NB4 (cell line): ENCODE data around the gene RIC8B.
A peak's percentile ranks its signal among the peaks of the same experiment; 100 is the strongest.
"Not testable (repeated sequence)": the region's sequence is repeated elsewhere in the genome, so short reads cannot be mapped to it uniquely, and the experiment has no call there.

ENCODE experiments used
- DNase-seq: peaks from one replicate; pipeline ENCODE4 v3.0.0; 2010; ENCODE audit warnings: low read depth
- H3K4me3 ChIP-seq: one replicate; pipeline ENCODE4 v1.5.1; 2011; ENCODE audit warnings: mild to moderate bottlenecking, low read depth, low read length, moderate library complexity
- CTCF ChIP-seq: IDR thresholded peaks from one replicate; pipeline ENCODE4 v1.5.1; 2012; ENCODE audit warnings: low read depth, low read length
- MAX ChIP-seq: IDR thresholded peaks from 2 replicates; pipeline ENCODE4 v1.6.1; 2011; ENCODE audit warnings: low read depth, low read length
- MYC ChIP-seq: IDR thresholded peaks from 2 replicates; pipeline ENCODE4 v1.6.1; 2011; ENCODE audit warnings: low read depth, low read length
- POLR2A ChIP-seq: IDR thresholded peaks from 2 replicates; pipeline ENCODE4 v1.6.1; 2011; ENCODE audit warnings: mild to moderate bottlenecking; ENCODE audit not compliant: insufficient read length; ENCODE audit errors: extremely low read depth

RIC8B gene, protein sequence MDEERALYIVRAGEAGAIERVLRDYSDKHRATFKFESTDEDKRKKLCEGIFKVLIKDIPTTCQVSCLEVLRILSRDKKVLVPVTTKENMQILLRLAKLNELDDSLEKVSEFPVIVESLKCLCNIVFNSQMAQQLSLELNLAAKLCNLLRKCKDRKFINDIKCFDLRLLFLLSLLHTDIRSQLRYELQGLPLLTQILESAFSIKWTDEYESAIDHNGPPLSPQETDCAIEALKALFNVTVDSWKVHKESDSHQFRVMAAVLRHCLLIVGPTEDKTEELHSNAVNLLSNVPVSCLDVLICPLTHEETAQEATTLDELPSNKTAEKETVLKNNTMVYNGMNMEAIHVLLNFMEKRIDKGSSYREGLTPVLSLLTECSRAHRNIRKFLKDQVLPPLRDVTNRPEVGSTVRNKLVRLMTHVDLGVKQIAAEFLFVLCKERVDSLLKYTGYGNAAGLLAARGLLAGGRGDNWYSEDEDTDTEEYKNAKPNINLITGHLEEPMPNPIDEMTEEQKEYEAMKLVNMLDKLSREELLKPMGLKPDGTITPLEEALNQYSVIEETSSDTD

GRCh38 chr12:106774005-106774807 is at the start of gene RIC8B:
RIC8B (plus strand) TSS chr12:106774682; CDS start chr12:106774746, 64 bp downstream.
- TF ChIP-seq MAX (peak; percentile 50; the same call in 1 of the 2 replicates), CTCF (no peak), POLR2A (peak; percentile 72), MYC (peak; percentile 37)
- peak; percentile 100 for DNase-seq
- peak within 1 kb of the TSS; percentile 89 for H3K4me3 ChIP-seq

GRCh38 chr12:106724934-106725333 is 49.5 kb upstream of the RIC8B start:
- H3K4me3 ChIP-seq = no peak overlapping the region
- DNase-seq = no peak
- no peak for TF ChIP-seq CTCF
- TF ChIP-seq POLR2A = no peak
- TF ChIP-seq MAX = no peak
- no peak for TF ChIP-seq MYC

- not testable (repeated sequence) for DNase-seq, H3K4me3 ChIP-seq
Observed at GRCh38 chr12:106726603-106727202, 47.8 kb upstream of the RIC8B start.

- no peak overlapping the region for H3K4me3 ChIP-seq
- DNase-seq = no peak
- no peak for TF ChIP-seq CTCF
- no peak for TF ChIP-seq MYC
- TF ChIP-seq MAX = no peak
- no peak for TF ChIP-seq POLR2A
Observed at GRCh38 chr12:106729611-106730010, 44.9 kb upstream of the RIC8B start.

- no peak for TF ChIP-seq MAX
- no peak for TF ChIP-seq MYC
- no peak for TF ChIP-seq POLR2A
- no peak for TF ChIP-seq CTCF
- no peak overlapping the region for H3K4me3 ChIP-seq
- DNase-seq = no peak
Observed at GRCh38 chr12:106732890-106733289, 41.6 kb upstream of the RIC8B start.

GRCh38 chr12:106733660-106734059 is 40.8 kb upstream of the RIC8B start:
- no peak overlapping the region for H3K4me3 ChIP-seq
- DNase-seq = no peak
- no peak for TF ChIP-seq CTCF
- no peak for TF ChIP-seq MAX
- TF ChIP-seq POLR2A = no peak
- TF ChIP-seq MYC = no peak
